ENCODE data around the gene CDK18. TPM values are rescaled to one million over a fixed set of nuclear protein-coding genes. Genes with fewer than 3 reads are reported as not detected.

The CDK18 gene
- total RNA-seq, 1 experiment from 2014 or later, result 2.4 TPM

DNA sequence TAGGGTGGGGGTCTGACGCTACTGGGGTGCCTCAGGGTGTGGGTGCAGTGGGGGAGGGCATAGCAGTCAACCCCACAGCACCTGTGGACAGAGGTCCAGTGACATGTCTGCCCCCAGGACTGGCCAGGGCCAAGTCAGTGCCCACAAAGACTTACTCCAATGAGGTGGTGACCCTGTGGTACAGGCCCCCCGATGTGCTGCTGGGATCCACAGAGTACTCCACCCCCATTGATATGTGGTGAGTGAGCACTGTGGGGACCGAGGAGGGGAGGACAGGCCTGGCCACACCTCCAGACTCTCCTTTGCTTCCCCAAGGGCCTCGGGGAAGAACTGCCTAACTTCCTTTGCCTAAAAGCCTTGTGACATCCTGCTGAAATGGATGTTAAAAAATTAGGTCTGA lies 23.5 kb downstream of the CDK18 start:
- no peak for DNase-seq (ENCODE audit: low read depth, low spot score)
- in situ Hi-C loops (cut with HindIII; ENCODE audit: low pct_unique_long_range_greater_than_20kb, low sequenced_read_pairs), result no loop called here

DNA sequence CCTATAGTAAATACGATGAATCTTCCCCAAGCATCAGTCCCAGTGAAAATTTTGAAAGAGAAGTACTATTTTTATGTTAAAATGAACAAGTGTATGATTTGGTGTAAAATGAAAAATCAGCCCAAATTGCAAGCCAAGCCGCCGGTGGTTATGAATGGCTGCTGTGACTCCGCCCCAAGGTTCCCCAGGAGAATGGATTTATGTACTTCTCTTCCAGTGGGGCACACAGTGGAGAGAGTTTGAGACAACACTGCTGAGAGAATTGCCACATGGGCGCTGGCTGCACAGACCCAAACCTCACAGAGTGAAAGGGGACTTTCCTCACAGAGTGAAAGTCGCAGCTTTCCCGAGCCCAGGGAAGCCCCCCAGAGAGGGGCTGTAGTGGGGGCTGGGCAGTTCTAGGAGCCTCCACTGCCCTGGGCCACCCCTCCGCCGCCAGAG lies 24.0 kb downstream of the CDK18 start:
- no peak for DNase-seq (ENCODE audit: low read depth, low spot score)
- in situ Hi-C loops (cut with HindIII; ENCODE audit: low pct_unique_long_range_greater_than_20kb, low sequenced_read_pairs), result no loop called here

DNA sequence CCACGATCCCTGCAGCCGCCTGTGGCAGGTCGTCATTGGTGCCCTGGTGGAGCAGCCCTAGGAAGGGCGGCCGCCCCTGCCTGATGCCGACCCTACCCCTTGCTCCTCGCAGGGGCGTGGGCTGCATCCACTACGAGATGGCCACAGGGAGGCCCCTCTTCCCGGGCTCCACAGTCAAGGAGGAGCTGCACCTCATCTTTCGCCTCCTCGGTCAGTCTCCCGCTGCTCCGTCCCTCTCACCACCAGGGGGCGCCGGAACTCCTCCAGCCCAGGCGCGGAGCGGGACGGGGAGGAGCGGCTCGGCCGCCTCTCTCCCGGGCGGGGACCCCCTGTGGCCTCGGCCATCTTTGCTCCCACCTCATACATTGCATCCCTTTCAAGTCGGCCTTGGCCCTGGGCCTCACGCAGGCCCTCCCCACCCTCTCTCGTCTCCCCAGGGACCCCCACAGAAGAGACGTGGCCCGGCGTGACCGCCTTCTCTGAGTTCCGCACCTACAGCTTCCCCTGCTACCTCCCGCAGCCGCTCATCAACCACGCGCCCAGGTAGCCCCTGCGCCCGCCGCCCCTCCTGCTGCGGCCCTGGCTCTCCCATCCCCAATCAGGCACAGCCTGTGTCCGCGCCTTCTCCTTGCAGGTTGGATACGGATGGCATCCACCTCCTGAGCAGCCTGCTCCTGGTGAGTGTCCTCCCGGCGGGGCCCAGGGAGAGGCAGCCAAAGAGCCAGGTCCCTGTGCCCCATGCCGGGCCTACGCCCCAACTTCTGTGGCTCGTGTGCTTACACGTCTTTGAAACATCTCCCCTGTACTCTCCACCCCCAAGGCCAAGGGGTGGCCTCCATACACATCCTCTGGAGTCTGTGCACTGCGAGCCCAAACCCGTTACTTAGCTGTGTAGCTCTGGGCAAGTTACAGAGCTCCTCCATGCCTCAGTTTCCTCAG lies 24.7 kb downstream of the CDK18 start:
- in situ Hi-C loops (cut with HindIII; ENCODE audit: low pct_unique_long_range_greater_than_20kb, low sequenced_read_pairs), result no loop called here

DNA sequence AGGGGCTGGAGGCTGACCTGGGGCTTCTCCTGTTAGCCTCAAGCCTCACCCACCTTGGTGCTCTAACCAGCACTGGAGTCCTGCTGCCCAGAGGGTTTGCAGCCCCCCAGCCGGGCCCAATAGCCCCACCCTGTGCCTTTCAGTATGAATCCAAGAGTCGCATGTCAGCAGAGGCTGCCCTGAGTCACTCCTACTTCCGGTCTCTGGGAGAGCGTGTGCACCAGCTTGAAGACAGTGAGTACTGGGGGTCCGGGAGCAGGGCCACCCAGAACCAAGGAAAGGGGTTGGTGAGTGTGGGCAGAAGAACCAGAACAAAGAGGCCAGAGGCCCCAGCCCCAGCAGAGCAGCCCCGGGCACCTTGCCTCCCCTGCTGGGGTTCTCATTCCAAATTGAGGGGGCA lies 25.6 kb downstream of the CDK18 start:
- no peak for DNase-seq (ENCODE audit: low read depth, low spot score)
- in situ Hi-C loops (cut with HindIII; ENCODE audit: low pct_unique_long_range_greater_than_20kb, low sequenced_read_pairs), result no loop called here

More for the DNA sequence above, 24.7 kb downstream of the CDK18 start:
- peak; percentile 69 for DNase-seq (ENCODE audit: low read depth, low spot score)

DNA sequence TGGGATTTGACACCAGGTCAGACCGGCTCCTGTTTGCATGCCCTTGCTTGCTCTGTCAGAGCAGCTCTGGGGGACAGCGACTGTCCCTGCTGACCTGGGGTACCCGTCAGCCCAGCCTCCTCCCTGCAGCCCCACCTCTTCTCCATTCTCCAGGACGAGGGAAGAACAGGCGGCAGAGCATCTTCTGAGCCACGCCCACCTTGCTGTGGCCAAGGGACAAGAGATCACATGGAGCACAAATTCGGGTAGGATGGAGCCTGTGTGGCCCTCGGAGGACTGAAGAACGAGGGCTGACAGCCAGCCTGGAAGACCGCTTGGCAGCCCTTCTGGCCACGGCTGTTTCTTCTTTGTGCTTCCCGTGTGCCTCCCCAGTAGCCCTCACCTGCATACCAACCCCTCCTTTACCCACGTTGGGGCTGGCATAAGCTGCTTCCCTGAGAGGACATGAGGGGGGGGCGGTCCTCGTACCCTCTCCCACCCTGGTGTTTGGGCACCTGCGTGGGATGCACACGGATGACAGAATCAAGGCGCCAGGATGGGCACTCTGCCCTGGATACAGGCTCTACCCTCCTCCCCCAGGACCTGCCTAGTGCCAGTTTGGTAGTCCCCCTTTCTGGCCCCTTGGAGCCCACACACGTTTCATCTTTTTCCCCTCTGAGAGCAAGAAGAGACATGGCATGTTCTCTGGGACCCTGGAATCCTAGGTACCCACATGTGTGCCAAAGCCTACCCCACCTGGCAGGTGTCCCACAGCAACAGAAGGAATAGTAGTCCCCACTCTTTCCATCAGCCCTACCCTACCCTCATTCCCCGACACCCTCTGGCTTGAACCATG lies 26.9 kb downstream of the CDK18 start:
- DNase-seq (ENCODE audit: low read depth, low spot score), result no peak
- in situ Hi-C loops (cut with HindIII; ENCODE audit: low pct_unique_long_range_greater_than_20kb, low sequenced_read_pairs), result no loop called here

DNA sequence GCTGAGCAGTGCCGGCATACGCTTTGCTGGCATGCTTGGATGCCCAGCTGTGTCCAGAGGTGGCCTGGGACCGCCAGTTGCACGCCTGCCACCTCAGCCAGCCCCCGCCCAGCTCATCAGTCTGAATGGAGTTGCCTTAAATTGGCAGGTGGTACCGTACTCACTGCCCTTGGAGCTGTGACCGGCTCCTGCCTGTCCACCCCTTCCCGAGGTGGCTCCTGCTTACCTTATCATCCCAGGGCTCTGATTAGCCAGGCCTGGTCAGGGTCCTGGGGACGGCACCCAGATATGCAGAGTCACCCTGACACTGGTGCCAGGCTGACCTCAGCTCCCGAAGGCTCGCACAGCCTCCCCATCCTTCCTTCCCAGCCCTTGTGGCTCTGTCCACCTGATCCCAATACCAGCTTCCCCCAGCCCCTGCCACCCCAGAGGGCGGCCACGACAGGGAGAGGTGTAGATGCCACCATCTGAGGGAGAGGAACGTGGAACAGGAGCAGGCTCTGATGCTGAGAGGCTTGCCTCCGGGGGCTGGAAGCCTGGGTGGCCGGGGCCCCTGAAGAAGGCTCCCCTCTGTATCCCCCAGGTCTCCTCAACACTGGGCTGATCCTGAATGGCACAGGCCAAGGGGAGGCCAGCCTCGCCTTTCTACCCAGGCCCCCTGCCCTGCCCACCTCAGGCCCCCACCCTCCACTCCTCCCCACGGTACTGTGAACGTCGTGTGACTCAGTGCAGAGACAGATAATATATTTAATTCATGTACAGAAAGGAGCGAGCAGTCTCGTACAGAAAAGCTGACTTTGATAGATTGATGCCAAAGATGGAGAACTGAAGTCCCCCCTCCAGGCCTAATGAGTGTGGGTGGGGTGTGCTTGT lies 27.8 kb downstream of the CDK18 start:
- in situ Hi-C loops (cut with HindIII; ENCODE audit: low pct_unique_long_range_greater_than_20kb, low sequenced_read_pairs), result no loop called here
- DNase-seq (ENCODE audit: low read depth, low spot score), result no peak

DNA sequence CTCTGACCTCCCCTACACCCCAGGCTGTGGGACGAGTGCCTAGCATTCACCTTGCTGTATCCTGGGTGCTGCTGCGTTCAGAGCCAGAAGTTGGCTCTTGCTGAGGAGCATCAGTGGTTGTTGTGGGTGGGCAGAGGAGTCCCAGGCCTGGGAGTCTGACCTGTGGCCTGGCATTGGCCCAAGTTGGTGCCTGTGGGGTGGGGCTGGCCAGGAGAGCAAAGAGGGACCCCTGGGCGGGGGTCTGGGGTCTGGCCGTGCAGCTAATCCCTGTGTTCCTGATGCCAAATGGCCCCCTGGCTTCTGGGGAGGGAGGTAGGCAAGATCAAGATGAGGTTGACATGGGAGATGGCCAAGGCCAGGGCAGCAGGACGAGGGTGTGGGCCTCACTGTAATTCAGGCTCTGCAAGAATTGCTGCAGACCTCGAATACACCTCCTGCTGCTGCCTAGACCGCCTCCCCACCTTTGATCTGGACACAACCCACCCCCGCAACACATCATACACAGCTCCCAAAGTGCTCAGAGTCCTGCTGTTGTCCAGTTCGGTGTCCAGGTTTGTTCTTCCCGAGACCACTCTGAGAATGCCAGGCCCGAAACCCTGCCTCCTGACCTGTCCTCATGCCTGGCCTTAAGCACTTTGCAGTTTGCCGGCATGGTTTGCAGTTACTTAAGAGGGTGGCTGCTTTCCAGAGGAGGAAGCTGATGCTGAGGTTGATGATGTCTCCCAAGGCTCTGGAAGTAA lies 28.7 kb downstream of the CDK18 start:
- DNase-seq (ENCODE audit: low read depth, low spot score), result no peak
- in situ Hi-C loops (cut with HindIII; ENCODE audit: low pct_unique_long_range_greater_than_20kb, low sequenced_read_pairs), result no loop called here

DNA sequence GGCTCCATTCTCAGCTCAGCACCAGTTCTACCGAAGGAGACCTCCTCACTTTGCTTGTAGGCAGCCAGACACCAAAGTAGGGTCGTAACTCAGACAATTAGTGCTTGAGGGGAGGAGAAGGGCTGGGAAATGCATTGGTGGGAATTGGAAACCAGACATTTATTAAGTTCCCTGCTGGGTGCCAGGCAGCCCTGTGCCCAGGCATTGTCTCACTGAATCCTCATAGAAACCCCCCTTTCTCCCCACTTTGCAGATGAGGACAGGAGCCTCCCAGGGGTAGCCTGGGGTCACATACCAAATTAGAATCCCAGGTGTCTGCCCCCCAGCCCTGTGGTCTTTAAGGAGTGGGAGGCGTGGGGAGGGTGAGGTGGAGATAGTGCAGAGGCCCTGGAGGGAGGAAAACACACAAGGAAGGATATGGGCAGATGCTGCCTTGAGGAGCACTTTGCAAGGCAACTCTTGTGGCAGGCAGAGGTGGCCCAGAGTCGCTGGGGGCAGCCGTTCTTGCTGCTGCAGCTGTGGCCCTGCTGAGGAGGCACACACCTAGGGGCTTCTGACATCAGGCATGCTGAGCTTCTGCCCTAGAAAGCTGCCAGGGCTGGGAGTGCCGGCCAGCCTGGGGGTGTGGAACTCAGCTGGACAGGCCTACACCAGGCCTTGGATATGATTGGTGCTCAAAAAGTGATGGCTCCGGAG lies 29.4 kb downstream of the CDK18 start:
- in situ Hi-C loops (cut with HindIII; ENCODE audit: low pct_unique_long_range_greater_than_20kb, low sequenced_read_pairs), result no loop called here
- no peak for DNase-seq (ENCODE audit: low read depth, low spot score)

DNA sequence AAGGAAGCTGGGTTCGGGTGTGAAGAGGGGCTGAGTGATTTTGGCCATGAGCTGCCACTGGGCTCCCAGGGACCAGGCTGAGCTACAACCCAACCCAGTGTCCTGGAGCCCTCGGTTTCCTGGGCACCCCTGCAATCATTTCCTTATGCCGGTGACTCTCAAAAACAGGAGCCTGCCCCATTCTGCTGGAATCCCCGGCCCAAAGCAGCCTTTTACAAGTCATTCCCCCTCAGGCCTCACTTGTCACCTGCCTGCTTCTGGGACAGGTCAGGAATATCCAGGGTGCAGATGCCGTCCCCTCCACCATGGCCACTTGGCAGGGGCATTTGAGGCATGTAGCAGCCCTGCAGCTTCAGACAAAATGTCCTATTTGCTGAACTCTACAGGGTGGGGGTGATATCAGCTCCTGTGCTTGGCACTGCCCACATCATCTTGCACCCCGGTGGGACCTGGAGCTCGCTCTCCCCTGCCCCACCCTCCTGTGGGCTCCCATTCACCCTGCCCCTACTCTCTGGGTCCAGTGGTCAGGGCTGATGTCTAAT lies 30.0 kb downstream of the CDK18 start:
- in situ Hi-C loops (cut with HindIII; ENCODE audit: low pct_unique_long_range_greater_than_20kb, low sequenced_read_pairs), result no loop called here

DNA sequence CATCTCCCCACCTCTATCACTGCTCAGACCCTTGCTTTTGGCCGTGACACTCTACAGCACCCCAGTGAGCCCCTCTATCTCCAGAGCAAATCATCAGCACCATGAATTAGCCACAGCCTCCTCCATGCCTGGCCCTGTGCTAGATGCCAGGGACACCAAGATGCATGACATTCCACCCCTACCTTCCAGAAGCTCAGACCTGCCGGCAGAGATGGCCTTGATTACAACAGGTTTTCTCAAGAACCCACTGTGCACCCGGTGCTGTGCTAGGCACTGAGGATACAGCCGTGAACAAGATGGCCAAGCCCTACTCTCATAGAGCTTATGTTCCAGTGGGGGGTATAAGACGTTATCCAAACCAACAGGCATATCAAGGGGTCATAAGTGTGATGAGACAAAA lies 30.6 kb downstream of the CDK18 start:
- in situ Hi-C loops (cut with HindIII; ENCODE audit: low pct_unique_long_range_greater_than_20kb, low sequenced_read_pairs), result no loop called here

More for the DNA sequence above, 30.0 kb downstream of the CDK18 start:
- DNase-seq (ENCODE audit: low read depth, low spot score), result no peak

DNA sequence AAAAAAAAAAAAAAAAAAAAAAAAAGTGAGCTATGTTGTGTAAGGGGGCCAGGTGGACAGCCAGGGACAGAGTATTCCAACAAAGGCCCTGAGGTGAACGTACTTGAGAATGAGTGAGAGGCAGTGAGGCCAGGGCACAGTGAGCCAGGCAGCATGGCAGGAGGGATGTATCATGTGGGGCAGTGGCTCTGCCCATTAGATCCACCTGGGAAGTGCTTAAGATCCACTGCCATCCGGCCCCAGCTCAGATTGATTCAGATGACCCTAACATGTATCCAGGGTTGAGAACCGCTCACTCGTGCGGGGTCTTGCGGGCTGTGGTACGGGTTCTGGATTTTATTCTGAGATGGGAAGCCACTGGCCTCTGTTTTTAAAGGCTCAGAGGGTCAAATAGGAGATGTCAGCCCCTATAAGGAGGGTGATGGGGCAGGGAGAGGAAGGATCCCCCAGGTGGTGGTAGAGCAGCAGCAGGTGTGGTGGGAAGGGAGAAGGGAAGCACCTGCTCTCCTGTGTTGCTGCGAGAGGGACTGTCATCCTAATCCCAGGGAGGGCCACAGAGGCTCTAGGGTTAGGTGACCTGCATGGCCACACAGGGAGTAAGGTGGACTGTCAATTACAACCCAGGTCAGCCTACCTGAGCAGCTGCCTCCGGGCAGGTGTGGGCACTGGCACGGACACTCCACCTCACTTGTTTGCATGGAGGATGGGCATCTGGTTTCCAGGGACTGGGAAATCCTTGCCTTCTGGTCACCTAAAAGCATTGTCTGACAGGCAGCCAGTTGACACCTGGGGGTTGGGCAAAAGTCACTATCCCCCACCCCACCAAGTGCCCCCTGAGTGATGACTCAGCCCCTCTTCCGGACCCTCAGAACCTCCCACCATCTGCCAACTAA lies 31.6 kb downstream of the CDK18 start:
- in situ Hi-C loops (cut with HindIII; ENCODE audit: low pct_unique_long_range_greater_than_20kb, low sequenced_read_pairs), result no loop called here
- no peak for DNase-seq (ENCODE audit: low read depth, low spot score)

More for the DNA sequence above, 30.6 kb downstream of the CDK18 start:
- no peak for DNase-seq (ENCODE audit: low read depth, low spot score)

DNA sequence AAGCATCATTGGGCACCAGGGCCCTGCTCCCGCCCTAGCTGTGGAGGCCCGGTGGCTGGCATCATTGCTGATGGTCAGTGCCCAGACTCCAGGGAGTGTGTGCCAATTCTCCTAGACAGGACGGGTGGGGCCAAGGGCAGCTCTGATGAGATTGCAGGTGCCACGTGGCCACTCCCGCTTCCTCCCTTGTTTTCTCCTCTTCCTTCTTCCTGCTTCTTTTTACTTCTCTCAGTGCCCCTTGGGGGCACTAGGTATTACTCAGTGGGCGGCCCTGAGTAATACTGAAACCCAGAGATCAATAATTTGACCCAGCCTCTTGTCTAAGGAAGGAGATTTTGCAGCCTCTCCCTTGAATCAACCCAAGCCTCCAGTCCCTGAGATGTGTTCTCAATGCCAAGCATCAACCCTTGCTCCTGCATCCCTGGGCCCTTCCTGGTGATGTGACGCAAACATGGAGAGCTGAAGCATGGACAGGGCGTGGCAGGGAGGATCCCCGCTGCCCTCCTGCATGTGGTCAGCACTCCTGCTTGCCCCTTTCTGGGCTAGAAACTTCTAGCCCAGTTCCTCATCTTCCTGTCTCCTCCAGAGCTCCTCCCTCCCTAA lies 32.4 kb downstream of the CDK18 start:
- no peak for DNase-seq (ENCODE audit: low read depth, low spot score)
- in situ Hi-C loops (cut with HindIII; ENCODE audit: low pct_unique_long_range_greater_than_20kb, low sequenced_read_pairs), result no loop called here

DNA sequence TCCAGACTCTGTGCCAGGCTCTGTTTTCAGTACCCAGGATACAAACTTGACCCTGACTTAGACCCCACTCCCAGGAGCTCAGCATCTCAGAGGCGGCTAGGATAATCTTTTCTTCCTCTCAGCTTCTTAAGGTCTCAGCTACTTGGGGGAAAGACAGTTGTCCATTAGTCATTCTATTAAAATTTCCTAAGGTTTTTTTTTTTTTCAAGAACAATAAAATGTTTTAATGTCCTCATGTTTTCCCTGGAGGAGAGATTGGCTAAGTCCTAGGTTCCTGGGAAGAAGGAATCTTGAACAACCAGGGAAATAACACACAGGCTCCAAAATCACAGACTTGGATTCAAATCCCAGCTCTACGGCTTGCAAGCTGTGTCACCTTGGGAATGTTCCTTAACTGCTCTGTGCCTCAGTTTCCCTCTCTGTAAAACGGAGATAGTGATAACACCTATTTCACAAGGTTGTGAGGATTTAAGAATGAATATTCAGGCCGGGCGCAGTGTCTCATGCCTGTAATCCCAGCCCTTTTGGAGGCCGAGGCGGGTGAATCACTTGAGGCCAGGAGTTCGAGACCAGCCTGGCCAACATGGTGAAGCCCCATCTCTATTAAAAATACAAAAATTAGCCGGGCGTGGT lies 33.0 kb downstream of the CDK18 start:
- no peak for DNase-seq (ENCODE audit: low read depth, low spot score)
- in situ Hi-C loops (cut with HindIII; ENCODE audit: low pct_unique_long_range_greater_than_20kb, low sequenced_read_pairs), result no loop called here

DNA sequence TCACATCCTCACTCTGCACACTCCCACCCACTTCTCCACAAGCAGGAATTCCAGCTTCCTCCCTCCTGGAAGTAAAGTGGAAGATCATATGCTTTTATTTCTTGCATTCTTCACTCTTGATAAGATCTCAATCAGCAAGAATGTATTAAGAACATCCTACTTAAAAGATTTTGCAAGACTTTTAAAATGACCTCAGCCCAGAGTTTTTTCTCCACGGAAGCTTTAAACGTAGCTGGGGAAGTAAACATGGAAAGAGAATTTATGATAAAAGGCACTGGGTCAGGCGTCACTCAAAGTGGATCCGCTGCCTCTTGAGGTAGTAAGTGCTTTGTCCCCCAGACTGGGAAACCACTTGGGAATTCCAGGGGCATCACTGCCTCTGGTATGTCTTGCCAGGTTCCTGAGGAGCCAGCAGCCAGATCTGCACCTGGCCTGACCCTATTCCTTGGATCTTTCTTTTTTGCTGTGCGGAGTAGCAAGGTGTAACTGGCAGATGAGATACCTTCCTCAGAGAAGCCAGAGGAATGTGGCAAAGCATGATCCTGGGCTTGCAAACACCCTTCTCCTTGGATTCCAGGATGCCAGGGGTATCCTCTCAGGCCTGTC lies 33.9 kb downstream of the CDK18 start:
- in situ Hi-C loops (cut with HindIII; ENCODE audit: low pct_unique_long_range_greater_than_20kb, low sequenced_read_pairs), result no loop called here
- DNase-seq (ENCODE audit: low read depth, low spot score), result no peak

All from SK-MEL-5 (cell line).